Hepatocyte (in vitro differentiated cells): ENCODE data around the gene TRPM5.

ENCODE experiments used
- EZH2 ChIP-seq: fragments of 200-600 bp; sonication (generic); IDR thresholded peaks from 2 replicates; pipeline ENCODE4 v1.6.1; 2016; ENCODE audit warnings: antibody characterized with exemption, mild to moderate bottlenecking, borderline replicate concordance
- TF ChIP-seq, protein P1 (sequence below): fragments of 200-600 bp; sonication (generic); IDR thresholded peaks from 2 replicates; pipeline ENCODE4 v1.5.1; 2016; ENCODE audit warnings: antibody characterized with exemption, mild to moderate bottlenecking; ENCODE audit not compliant: poor library complexity

DNA sequence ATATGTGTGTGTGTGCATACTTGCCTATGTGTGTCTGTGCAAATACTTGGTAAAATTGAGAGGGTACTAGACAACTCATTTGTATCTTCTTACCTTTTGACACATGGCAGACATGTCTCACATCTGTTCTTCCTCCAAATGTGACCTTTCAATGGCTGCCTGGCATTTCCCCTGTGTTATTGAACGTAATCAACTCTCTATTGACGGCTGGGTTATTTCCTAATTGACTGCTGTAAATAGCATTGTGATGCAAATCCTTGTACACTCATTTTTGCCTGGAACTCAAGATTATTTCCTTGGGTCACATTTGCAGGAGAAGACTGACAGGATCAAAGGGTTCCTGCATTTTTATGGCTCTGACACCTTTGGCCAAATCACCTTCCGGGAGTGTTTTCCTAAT, 37.9 kb upstream of the TRPM5 start:
- TF ChIP-seq, protein P1, sequence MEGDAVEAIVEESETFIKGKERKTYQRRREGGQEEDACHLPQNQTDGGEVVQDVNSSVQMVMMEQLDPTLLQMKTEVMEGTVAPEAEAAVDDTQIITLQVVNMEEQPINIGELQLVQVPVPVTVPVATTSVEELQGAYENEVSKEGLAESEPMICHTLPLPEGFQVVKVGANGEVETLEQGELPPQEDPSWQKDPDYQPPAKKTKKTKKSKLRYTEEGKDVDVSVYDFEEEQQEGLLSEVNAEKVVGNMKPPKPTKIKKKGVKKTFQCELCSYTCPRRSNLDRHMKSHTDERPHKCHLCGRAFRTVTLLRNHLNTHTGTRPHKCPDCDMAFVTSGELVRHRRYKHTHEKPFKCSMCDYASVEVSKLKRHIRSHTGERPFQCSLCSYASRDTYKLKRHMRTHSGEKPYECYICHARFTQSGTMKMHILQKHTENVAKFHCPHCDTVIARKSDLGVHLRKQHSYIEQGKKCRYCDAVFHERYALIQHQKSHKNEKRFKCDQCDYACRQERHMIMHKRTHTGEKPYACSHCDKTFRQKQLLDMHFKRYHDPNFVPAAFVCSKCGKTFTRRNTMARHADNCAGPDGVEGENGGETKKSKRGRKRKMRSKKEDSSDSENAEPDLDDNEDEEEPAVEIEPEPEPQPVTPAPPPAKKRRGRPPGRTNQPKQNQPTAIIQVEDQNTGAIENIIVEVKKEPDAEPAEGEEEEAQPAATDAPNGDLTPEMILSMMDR: no peak
- TF ChIP-seq EZH2: no peak
